AG09319 (cell line): ENCODE data around the gene SLC16A4.

Experiments
- DNase-seq: peaks from one replicate; pipeline ENCODE4 v3.0.0-alpha.2; 2010; ENCODE audit warnings: low read depth; ENCODE audit errors: extremely low read depth
- CTCF ChIP-seq: IDR thresholded peaks from 2 replicates; pipeline ENCODE4 v1.5.1; 2011; ENCODE audit warnings: low read depth, mild to moderate bottlenecking, inconsistent platforms, low read length, moderate library complexity

Gene SLC16A4

GRCh38 chr1:110337704-110338308 lies 53.0 kb downstream of the SLC16A4 start:
- no peak for DNase-seq
- no peak for TF ChIP-seq CTCF

- DNase-seq, result no peak
- TF ChIP-seq CTCF, result no peak
These were observed 54.4 kb downstream of the SLC16A4 start for GRCh38 chr1:110336300-110337039.

GRCh38 chr1:110335265-110335664 lies 55.6 kb downstream of the SLC16A4 start:
- TF ChIP-seq CTCF, result no peak
- no peak for DNase-seq

GRCh38 chr1:110328700-110329099 lies 62.1 kb downstream of the SLC16A4 start:
- TF ChIP-seq CTCF, result no peak
- DNase-seq, result no peak

- TF ChIP-seq CTCF, result no peak
These were observed 62.6 kb downstream of the SLC16A4 start for GRCh38 chr1:110328274-110328673.

GRCh38 chr1:110326826-110327225 lies 64.0 kb downstream of the SLC16A4 start:
- no peak for TF ChIP-seq CTCF
- no peak for DNase-seq

More at GRCh38 chr1:110328274-110328673, 62.6 kb downstream of the SLC16A4 start:
- DNase-seq, result no peak

GRCh38 chr1:110324667-110325066 lies 66.2 kb downstream of the SLC16A4 start:
- TF ChIP-seq CTCF, result no peak
- DNase-seq, result no peak
